GM18511 (cell line): ENCODE data around the gene PLK3.
"Not testable (repeated sequence)": the region's sequence is repeated elsewhere in the genome, so short reads cannot be mapped to it uniquely, and the experiment has no call there.

Experiments
- ATAC-seq: cut with Tn5 transposase; IDR thresholded peaks from one replicate; pipeline ENCODE4 v1.9.1; 2021; ENCODE audit warnings: mild to moderate bottlenecking, moderate library complexity; ENCODE audit not compliant: unreplicated experiment

Gene PLK3

DNA sequence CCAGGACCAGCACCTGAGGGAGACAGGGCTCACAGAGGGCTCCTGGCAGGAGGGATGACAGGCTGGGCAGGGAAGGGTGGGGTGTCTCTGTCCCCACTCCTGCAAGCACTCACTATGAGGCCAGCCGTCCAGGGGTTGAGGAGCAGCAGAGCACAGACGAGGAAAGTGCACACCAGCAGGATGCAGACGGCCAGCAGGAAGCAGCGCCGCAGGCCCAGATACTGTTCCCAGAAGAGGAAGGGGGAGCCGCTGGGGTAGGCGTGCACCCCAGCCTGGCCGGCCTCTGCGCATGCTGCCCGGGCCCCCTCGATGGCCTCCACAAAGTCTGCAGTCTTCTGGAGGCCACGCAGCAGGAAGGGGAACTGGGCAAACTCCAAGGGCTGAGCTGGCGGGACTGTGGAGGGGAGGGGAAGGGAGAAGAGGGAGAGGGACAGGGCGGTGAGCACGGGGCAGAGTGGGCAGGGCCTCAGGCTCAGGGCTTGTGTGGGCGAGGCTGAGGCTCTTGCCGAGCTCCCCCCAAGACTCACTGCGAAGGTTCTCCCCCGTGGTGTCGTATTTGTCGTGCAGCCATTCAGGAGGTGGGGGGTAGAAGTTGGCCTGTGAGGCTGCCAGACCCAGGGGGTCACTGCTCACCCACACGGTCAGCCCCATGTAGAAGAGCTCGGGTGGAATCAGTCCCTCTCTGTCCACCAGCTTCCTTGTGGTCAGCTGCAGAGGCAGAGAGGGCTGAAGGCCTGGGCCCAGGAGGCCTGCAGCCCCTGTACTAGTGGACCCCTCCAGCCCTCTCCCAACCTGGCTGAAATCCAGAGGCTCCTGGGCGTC is 26.4 kb downstream of the PLK3 start:
- no peak for ATAC-seq

- no peak for ATAC-seq
Observed at GRCh38 chr1:44827197-44828002, 27.2 kb downstream of the PLK3 start.

GRCh38 chr1:44828003-44828651 is 27.9 kb downstream of the PLK3 start:
- no peak for ATAC-seq

DNA sequence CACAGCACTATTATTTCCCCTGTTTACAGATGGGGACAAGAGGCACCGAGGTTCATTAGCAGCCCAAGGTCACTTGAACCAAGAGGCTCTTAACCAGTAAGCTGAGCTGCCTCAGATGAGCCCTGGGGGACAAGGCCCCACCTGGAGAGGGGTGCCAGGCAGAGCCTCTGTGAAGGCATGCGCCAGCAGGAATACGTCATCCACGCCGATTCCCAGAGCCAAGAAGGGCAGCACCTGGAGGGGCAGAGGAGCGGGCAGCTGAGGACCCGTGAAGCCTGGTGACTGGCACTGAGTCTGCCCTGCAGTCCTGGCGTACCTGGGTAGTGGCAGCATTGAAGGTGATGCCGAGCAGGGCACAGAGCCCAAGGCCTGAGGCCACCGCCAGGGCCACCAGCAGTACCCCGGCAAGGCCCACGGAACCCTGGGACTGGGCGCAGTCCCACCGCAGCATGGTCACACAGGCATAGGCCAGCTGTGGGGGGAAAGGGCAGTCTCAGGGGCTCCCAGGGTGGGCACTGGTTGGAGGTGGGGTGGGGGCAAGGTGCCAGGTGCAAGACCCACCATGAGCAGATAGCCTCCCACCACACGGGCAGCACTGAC is 28.8 kb downstream of the PLK3 start:
- ATAC-seq, result no peak

- no peak for ATAC-seq
Observed at GRCh38 chr1:44829506-44830384, 29.6 kb downstream of the PLK3 start.

- ATAC-seq, result no peak
Observed at GRCh38 chr1:44830900-44831304, 30.7 kb downstream of the PLK3 start.

DNA sequence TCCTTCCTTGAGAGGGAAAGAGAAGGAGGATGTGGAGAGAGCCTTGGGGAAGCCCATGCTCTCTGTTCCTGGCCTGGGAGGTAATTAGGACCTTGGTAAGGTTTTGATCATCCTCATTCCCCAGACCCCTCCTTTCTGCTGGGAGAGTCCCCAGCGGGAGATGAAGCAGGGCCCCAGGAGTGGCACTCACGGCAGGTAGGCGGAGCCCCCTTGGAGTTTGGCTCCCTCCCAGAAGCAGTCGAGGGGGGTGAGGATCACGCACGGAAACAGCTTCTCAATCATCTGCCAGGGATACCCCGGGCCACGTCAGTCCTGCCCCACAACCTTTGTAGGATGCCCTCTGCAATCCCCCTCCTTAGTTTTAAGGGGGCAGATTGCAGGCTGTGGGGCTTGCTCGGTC is 31.3 kb downstream of the PLK3 start:
- ATAC-seq, result no peak

GRCh38 chr1:44832056-44832705 is 32.0 kb downstream of the PLK3 start:
- ATAC-seq, result no peak

DNA sequence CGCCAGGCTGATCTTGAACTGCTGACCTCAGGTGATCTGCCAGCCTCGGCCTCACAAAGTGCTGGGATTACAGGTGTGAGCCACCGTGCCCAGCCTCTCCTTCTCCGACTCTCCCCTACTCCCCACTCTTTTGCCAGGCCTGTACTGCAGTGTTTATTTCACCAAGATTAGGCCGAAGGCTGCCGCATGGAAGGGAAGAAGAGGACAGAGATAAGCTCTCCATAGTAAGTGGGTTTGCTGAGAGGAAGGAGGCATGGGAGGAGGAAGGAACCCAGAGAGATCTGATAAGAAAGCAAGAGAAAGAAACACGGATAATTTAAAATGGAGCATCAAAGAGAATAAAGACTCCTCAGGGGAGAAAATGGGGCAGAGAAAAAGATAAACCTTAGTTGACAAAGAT is 34.2 kb downstream of the PLK3 start:
- ATAC-seq, result no peak

- ATAC-seq, result peak; percentile 66
Observed at GRCh38 chr1:44835738-44836675, 35.8 kb downstream of the PLK3 start.

GRCh38 chr1:44838294-44838693 is 38.1 kb downstream of the PLK3 start:
- ATAC-seq, result not testable (repeated sequence)

GRCh38 chr1:44839576-44839975 is 39.4 kb downstream of the PLK3 start:
- no peak for ATAC-seq

GRCh38 chr1:44842486-44842861 is 42.3 kb downstream of the PLK3 start:
- no peak for ATAC-seq

GRCh38 chr1:44842862-44843655 is 42.9 kb downstream of the PLK3 start, which contains the start of gene PTCH2:
TSS of gene PTCH2 (minus strand) at chr1:44843253. CDS start at chr1:44842932, 321 bp downstream.
- ATAC-seq, result no peak

DNA sequence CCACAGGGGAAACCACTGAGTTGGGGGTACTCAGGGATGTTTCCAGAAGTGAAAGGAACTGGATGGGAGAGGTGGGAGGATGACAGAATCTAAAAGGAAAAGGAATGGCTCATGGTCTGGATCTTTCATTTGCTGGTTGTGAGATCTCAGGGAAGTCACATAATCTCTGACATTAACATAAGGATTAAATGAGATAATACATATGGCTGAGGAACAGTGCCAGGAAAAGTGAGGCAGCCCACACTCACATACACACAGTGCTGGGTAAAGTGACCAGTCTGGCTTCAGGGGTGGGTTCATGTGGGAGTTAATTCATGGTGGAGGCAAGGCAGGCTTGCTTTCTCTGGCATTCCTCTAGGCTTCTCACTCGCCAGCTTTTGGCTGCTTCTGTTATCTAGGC is 46.8 kb downstream of the PLK3 start:
- no peak for ATAC-seq

- no peak for ATAC-seq
Observed at GRCh38 chr1:44847845-44848244, 47.7 kb downstream of the PLK3 start.

GRCh38 chr1:44848456-44849181 is 48.4 kb downstream of the PLK3 start:
- no peak for ATAC-seq
